CD4-positive, alpha-beta T cell (primary cell): Measurements from ENCODE around the gene PLCB1. TPM values are rescaled to one million over a fixed set of nuclear protein-coding genes. Genes with fewer than 3 reads are reported as not detected.

ENCODE experiments used
- ATAC-seq: fragments of 200-7000 bp; cut with Tn5 transposase; one replicate; pipeline ENCODE4 v1.10.0; 2022; ENCODE audit warnings: mild to moderate bottlenecking; ENCODE audit not compliant: poor library complexity
- CTCF ChIA-PET: fragments of 350-600 bp; sonication (Branson Sonifier 250); formaldehyde crosslinking; loops from one replicate; lab custom pipeline; 2021; ENCODE audit warnings: antibody characterized with exemption, inconsistent platforms; lab: Charles Lee
- POLR2A ChIA-PET: fragments of 350-600 bp; sonication (Branson Sonifier 250); formaldehyde crosslinking; loops from one replicate; lab custom pipeline; 2021; ENCODE audit warnings: antibody characterized with exemption, inconsistent platforms; lab: Charles Lee
- DNase-seq, 14 experiments: peaks; one replicate each; pipeline ENCODE4 v3.0.0-alpha.2; 2013 to 2020; ENCODE audit warnings: mixed read lengths in 2 of 14
- H3K27ac ChIP-seq, 2 donors: one replicate each; pipeline versions ENCODE4 v1.5.1 to v1.7.0; 2013; ENCODE audit warnings: low read length in 2 of 2, low read depth in 1 of 2, mild to moderate bottlenecking in 1 of 2
- H3K27me3 ChIP-seq, 2 experiments: 1 replicate in 1 of 2; 2 replicates in 1 of 2; pipeline versions ENCODE4 v1.6.1 to v1.7.0; 2013; ENCODE audit warnings: low read length in 2 of 2, control low read depth in 1 of 2, mild to moderate bottlenecking in 1 of 2, moderate library complexity in 1 of 2; ENCODE audit not compliant: insufficient read depth in 2 of 2, control insufficient read depth in 1 of 2
- H3K36me3 ChIP-seq: one replicate; pipeline ENCODE4 v1.6.1; 2013; ENCODE audit warnings: low read length, control low read depth; ENCODE audit not compliant: insufficient read depth
- H3K4me1 ChIP-seq: one replicate; pipeline ENCODE4 v1.6.1; 2013; ENCODE audit warnings: low read length, control low read depth; ENCODE audit not compliant: insufficient read depth
- H3K4me3 ChIP-seq: one replicate; pipeline ENCODE4 v1.5.1; 2013; ENCODE audit warnings: mild to moderate bottlenecking, low read length, moderate library complexity
- H3K9me3 ChIP-seq, 2 experiments: 1 replicate in 1 of 2; 2 replicates in 1 of 2; pipeline versions ENCODE4 v1.6.1 to v1.7.0; 2013; ENCODE audit warnings: low read length in 2 of 2, mild to moderate bottlenecking in 2 of 2, control low read depth in 1 of 2, moderate library complexity in 1 of 2; ENCODE audit not compliant: control insufficient read depth in 1 of 2, insufficient read depth in 1 of 2
- H3K27ac Mint-ChIP-seq: one replicate; pipeline ENCODE4 v1.8.0; 2020; ENCODE audit warnings: mixed read lengths
- H3K27me3 Mint-ChIP-seq: one replicate; pipeline ENCODE4 v1.8.0; 2021; ENCODE audit warnings: mixed read lengths
- H3K36me3 Mint-ChIP-seq: one replicate; pipeline ENCODE4 v1.8.0; 2021; ENCODE audit warnings: low read depth, mixed read lengths
- H3K4me1 Mint-ChIP-seq: one replicate; pipeline ENCODE4 v1.8.0; 2021; ENCODE audit warnings: low read depth, mixed read lengths
- H3K4me3 Mint-ChIP-seq: one replicate; pipeline ENCODE4 v1.8.0; 2020; ENCODE audit warnings: mild to moderate bottlenecking, mixed read lengths
- H3K9me3 Mint-ChIP-seq: one replicate; pipeline ENCODE4 v1.8.0; 2020; ENCODE audit warnings: mixed read lengths
- intact Hi-C, 2 experiments: fragments of 100-400 bp; cut with DNase I in 1 of 2; cut with micrococcal nuclease in 1 of 2; formaldehyde crosslinking; loops; one replicate each; pipeline versions ENCODE4 v1.15.1 to v1.9.0; 2023 to 2025; cut with DNase I, micrococcal nuclease
- total RNA-seq, 174 experiments: library from RNA in 2 of 174; stranded (reverse) in 2 of 174; gene quantifications; one replicate each; pipeline ENCODE4 v1.2.3 and lab custom pipeline; 2021 to 2026
- TF ChIP-seq, protein P1 (sequence below): fragments of 200-600 bp; IDR thresholded peaks from one replicate; pipeline ENCODE4 v1.8.0; 2022; ENCODE audit warnings: antibody characterized with exemption, mild to moderate bottlenecking

Gene PLCB1
- total RNA-seq, 2 experiments from 2014 or later = 3.8 to 5.6 TPM

DNA sequence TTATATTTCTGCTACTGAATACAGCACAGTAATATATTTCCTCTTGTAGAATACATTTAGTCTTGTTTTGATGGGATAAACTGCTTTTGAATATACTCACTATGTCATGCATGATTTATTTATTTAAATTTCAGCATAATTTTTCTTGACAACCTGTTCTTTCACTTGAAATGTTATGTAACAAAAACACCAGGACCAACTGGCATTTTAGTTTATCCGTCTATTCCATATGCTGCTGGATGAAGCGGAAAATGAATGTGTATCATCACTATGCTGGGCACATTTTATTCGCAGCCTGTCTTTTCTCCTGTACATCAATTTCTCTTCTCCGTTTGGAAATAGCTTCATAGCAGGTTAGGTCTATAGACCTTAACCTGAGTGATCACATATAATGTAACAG is 730.0 kb downstream of the PLCB1 start:
- intact Hi-C loops = no loop called here
- no peaks in the 10 kb centered on the region for H3K9me3 ChIP-seq
- ChIA-PET POLR2A (no interaction called here), CTCF (no interaction called here)
- Mint-ChIP-seq H3K36me3 (no peaks in the 10 kb centered on the region), H3K27me3 (no peaks in the 10 kb centered on the region), H3K9me3 (no peaks in the 10 kb centered on the region), H3K4me1 (no peaks in the 10 kb centered on the region), H3K27ac (no peak overlapping the region), H3K4me3 (no peak overlapping the region)
- no peak overlapping the region for H3K27ac ChIP-seq
- no peaks in the 10 kb centered on the region for H3K27me3 ChIP-seq
- DNase-seq = no peak
- no peaks in the 10 kb centered on the region for H3K36me3 ChIP-seq
- ATAC-seq = no peak
- TF ChIP-seq, protein P1, sequence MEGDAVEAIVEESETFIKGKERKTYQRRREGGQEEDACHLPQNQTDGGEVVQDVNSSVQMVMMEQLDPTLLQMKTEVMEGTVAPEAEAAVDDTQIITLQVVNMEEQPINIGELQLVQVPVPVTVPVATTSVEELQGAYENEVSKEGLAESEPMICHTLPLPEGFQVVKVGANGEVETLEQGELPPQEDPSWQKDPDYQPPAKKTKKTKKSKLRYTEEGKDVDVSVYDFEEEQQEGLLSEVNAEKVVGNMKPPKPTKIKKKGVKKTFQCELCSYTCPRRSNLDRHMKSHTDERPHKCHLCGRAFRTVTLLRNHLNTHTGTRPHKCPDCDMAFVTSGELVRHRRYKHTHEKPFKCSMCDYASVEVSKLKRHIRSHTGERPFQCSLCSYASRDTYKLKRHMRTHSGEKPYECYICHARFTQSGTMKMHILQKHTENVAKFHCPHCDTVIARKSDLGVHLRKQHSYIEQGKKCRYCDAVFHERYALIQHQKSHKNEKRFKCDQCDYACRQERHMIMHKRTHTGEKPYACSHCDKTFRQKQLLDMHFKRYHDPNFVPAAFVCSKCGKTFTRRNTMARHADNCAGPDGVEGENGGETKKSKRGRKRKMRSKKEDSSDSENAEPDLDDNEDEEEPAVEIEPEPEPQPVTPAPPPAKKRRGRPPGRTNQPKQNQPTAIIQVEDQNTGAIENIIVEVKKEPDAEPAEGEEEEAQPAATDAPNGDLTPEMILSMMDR = no peak
- H3K4me1 ChIP-seq = no peaks in the 10 kb centered on the region
- H3K4me3 ChIP-seq = no peak overlapping the region

DNA sequence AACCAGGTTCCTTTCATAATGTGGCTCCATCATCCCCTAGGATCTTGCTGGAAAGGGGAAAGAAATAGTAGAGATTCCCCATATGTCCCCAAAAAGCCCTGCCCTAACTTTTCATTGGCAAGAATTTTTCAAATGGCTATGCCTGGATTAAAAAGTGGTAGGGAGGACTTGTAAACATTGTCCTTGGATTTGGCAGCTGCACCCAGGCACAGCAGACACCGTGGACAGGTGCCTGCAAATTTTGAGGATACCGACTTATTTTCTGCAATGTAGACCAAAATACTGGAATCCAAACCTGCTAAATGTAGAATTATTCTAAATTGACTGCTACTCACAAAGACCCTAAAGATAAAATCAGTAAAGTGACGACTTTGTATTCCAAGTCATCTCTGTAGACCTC is 733.6 kb downstream of the PLCB1 start:
- no peak overlapping the region for H3K27ac Mint-ChIP-seq

DNA sequence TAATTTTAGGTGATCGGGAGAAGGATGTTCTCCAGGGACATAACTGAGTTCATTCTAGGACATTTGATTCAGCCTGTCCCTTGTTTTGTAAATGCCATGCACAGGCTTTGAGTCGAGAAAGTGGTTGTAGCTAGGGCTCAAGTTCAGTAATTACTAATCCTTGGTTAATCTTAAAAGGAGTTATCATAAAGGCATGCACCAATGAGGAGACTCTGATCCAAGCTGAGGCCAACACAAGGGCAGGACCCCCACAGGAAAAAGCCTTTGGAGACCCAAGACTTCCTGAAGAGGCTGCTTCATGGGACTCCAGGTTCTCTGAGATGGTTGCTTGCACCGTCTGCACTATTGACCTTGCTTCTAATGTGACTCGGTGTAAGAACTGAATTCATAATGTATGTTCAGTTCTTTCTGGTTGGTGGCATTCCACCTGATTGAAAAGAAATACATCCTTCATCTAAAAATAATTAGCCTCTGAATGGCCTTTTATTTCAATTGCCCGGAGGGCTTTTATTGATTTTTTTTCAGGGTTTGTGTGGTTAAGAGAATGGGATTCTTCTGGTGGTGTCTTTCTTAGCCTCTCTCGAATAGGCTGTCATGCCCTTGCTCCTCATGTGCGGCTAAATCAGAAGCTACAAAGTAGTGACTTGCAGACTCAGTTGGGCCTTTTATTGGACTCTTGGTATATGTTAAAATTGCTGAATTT is 735.1 kb downstream of the PLCB1 start:
- Mint-ChIP-seq H3K27me3 (no peaks in the 10 kb centered on the region), H3K9me3 (no peaks in the 10 kb centered on the region), H3K4me1 (no peaks in the 10 kb centered on the region), H3K36me3 (no peaks in the 10 kb centered on the region), H3K4me3 (no peak overlapping the region), H3K27ac (no peak overlapping the region)
- ChIA-PET CTCF (no interaction called here), POLR2A (no interaction called here)
- no peaks in the 10 kb centered on the region for H3K4me1 ChIP-seq
- no peak overlapping the region for H3K27ac ChIP-seq
- no peaks in the 10 kb centered on the region for H3K27me3 ChIP-seq
- no peak overlapping the region for H3K4me3 ChIP-seq
- DNase-seq (no peak), ATAC-seq (no peak)
- H3K36me3 ChIP-seq = no peaks in the 10 kb centered on the region
- H3K9me3 ChIP-seq = no peaks in the 10 kb centered on the region
- TF ChIP-seq, protein P1 = no peak
- intact Hi-C loops = no loop called here

More for the DNA sequence above, 733.6 kb downstream of the PLCB1 start:
- Histone ChIP-seq H3K4me1 (no peaks in the 10 kb centered on the region), H3K9me3 (no peaks in the 10 kb centered on the region), H3K36me3 (no peaks in the 10 kb centered on the region), H3K4me3 (no peak overlapping the region), H3K27me3 (no peaks in the 10 kb centered on the region), H3K27ac (no peak overlapping the region)
- ChIA-PET POLR2A (no interaction called here), CTCF (no interaction called here)
- Mint-ChIP-seq H3K36me3 (no peaks in the 10 kb centered on the region), H3K4me1 (no peaks in the 10 kb centered on the region), H3K27me3 (no peaks in the 10 kb centered on the region), H3K9me3 (no peaks in the 10 kb centered on the region), H3K4me3 (no peak overlapping the region)
- TF ChIP-seq, protein P1 = no peak
- ATAC-seq (no peak), DNase-seq (no peak)
- intact Hi-C loops = no loop called here
